Activated T-cell treated with anti-CD3 and anti-CD28 coated beads for 48 hours (primary cell): ENCODE data around the gene ARHGEF7.
"Not testable (repeated sequence)": the region's sequence is repeated elsewhere in the genome, so short reads cannot be mapped to it uniquely, and the experiment has no call there.

Experiments used
- DNase-seq: peaks from one replicate; pipeline ENCODE4 v3.0.0-alpha.2; 2020; ENCODE audit warnings: low read depth

ARHGEF7 gene, protein sequence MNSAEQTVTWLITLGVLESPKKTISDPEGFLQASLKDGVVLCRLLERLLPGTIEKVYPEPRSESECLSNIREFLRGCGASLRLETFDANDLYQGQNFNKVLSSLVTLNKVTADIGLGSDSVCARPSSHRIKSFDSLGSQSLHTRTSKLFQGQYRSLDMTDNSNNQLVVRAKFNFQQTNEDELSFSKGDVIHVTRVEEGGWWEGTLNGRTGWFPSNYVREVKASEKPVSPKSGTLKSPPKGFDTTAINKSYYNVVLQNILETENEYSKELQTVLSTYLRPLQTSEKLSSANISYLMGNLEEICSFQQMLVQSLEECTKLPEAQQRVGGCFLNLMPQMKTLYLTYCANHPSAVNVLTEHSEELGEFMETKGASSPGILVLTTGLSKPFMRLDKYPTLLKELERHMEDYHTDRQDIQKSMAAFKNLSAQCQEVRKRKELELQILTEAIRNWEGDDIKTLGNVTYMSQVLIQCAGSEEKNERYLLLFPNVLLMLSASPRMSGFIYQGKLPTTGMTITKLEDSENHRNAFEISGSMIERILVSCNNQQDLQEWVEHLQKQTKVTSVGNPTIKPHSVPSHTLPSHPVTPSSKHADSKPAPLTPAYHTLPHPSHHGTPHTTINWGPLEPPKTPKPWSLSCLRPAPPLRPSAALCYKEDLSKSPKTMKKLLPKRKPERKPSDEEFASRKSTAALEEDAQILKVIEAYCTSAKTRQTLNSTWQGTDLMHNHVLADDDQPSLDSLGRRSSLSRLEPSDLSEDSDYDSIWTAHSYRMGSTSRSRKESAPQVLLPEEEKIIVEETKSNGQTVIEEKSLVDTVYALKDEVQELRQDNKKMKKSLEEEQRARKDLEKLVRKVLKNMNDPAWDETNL

GRCh38 chr13:111115061-111115964, at the start of gene ARHGEF7:
TSS of gene ARHGEF7 (plus strand) at chr13:111115310. CDS start at chr13:111115527, 217 bp downstream.
- no peak for DNase-seq

DNA sequence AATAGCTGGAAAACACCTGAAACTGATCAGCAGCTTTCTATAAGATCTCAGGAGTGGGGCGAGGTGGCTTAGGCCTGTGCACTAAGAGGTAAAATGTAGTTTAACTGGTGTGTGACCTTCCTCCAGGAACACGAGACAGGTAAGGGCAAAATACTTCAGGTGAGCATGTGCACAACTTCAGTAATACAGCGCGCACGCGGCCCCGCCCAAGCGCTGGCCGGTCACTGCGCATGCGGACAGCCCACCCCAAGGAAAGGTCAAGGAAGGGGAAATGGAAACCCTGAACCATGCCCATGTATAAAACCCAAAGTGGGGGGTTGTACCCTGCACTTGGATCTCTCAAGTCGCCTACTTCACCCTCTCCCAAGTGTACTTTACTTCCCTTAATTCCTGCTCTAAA, 49.4 kb upstream of the ARHGEF7 start:
- DNase-seq, result no peak

- no peak for DNase-seq
These were observed 48.6 kb upstream of the ARHGEF7 start for GRCh38 chr13:111066544-111066943.

DNA sequence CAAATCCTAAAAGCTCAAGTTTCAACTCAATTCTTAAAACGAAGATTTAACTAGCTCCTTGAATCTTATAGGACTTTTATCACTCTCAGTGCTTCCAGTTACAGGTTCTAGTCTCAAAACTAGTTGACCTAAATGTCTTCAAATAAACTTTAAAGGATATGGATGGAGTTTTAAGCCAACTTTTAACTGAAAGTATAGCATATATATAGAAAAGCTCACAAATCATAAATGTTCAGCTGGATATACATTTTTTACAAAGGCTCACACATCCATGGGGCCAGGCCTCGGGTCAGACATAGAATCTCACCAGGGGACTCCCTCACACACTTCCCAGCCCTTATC, 47.1 kb upstream of the ARHGEF7 start:
- DNase-seq, result no peak

DNA sequence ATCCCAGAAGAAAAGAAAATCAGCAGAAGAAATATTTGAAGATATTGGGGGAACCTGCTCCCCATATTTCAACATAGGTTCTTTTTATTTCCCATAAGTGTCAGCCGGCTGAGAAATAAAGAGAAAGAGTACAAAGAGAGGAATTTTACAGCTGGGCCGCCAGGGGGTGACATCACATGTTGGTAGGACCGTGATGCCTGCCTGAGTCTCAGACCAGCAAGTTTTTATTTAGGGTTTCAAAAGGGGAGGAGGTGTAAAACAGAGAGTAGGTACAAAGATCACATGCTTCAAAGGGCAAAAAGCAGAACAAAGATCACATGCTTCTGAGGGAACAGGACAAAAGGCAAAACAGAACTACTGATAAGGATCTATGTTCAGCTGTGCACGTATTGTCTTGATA, 44.0 kb upstream of the ARHGEF7 start:
- DNase-seq, result not testable (repeated sequence)

DNA sequence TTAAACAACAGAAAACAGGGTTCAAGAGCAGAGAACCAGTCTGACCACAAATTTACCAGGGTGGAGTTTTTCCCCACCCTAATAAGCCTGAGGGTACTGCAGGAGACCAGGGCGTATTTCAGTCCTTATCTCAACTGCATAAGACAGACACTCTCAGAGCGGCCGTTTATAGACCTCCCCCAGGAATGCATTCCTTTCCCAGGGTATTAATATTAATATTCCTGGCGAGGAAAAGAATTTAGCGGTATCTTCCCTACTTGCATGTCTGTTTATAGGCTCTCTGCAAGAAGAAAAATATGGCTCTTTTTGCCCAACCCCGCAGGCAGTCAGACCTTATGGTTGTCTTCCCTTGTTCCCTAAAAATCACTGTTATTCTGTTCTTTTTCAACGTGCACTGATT, 43.6 kb upstream of the ARHGEF7 start:
- DNase-seq, result not testable (repeated sequence)

GRCh38 chr13:111074826-111075225, 40.3 kb upstream of the ARHGEF7 start:
- DNase-seq, result no peak

- no peak for DNase-seq
These were observed 38.7 kb upstream of the ARHGEF7 start for GRCh38 chr13:111076155-111077013.

GRCh38 chr13:111079375-111079774, 35.7 kb upstream of the ARHGEF7 start:
- no peak for DNase-seq

GRCh38 chr13:111080642-111081041, 34.5 kb upstream of the ARHGEF7 start:
- DNase-seq, result no peak

- DNase-seq, result no peak
These were observed 32.9 kb upstream of the ARHGEF7 start for GRCh38 chr13:111082240-111082639.

GRCh38 chr13:111082769-111083168, 32.3 kb upstream of the ARHGEF7 start:
- not testable (repeated sequence) for DNase-seq

- not testable (repeated sequence) for DNase-seq
These were observed 31.4 kb upstream of the ARHGEF7 start for GRCh38 chr13:111083693-111084092.

GRCh38 chr13:111090169-111090568, 24.9 kb upstream of the ARHGEF7 start:
- DNase-seq, result no peak

DNA sequence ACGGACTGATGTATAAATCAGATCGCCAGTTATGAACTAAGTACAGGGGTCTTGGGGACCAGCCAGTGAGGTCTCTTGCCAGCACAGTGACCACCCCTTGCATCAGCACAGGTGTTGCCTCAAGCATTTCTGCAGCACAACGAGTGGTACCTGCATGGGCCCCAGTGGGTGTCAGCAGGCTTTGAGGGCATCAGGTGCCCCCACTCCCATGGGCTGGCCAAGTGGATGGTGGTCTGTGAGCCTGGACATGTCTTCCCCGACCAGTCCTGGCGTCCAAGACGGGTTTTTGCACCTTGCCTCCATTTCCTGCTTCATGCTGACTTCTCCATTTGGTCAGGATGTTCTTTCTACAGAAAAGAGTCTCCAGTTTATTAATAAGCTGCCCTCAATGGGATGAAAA, 22.4 kb upstream of the ARHGEF7 start:
- DNase-seq, result no peak

DNA sequence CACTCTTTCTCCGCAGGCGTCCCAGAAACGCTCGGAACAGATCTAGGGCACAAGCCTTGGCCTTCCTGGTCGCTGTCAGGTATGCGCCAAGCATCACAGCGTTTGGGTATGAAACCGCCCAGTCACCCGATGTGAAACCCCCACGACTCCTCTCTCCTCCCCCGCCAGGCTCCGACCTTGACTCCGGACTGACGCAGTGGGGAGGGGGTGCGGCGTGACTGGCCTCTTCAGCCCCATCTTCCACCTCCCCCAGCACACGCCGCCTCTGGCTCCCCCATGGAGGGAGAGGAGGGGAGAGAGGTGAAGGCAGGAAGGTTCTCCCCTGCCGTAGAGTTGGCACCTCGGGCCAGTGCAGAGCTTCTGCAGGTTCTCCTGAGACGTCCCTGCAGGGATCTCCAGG, 22.0 kb upstream of the ARHGEF7 start:
- no peak for DNase-seq

- no peak for DNase-seq
These were observed 21.5 kb upstream of the ARHGEF7 start for GRCh38 chr13:111093634-111094033.

GRCh38 chr13:111095031-111095840, 19.9 kb upstream of the ARHGEF7 start:
- no peak for DNase-seq

GRCh38 chr13:111095911-111096501, 19.1 kb upstream of the ARHGEF7 start:
- DNase-seq, result no peak

GRCh38 chr13:111099290-111099689, 15.8 kb upstream of the ARHGEF7 start:
- no peak for DNase-seq
